Peyer's patch (tissue), 4 donors: ENCODE measurements around the gene ZNF444. TPM values are rescaled to one million over a fixed set of nuclear protein-coding genes. Genes with fewer than 3 reads are reported as not detected.
"Not testable (repeated sequence)": the region's sequence is repeated elsewhere in the genome, so short reads cannot be mapped to it uniquely, and the experiment has no call there.

ENCODE experiments used
- DNase-seq, 3 donors: peaks; one replicate each; pipeline ENCODE4 v3.0.0-alpha.2; 2017 to 2019
- H3K27ac ChIP-seq, 4 donors: fragments of 200-600 bp; sonication (generic); one replicate each; pipeline ENCODE4 v1.5.1; 2016 to 2019
- H3K27me3 ChIP-seq, 2 donors: fragments of 200-600 bp; sonication (generic); one replicate each; pipeline ENCODE4 v1.5.1; 2019
- H3K36me3 ChIP-seq, 3 donors: fragments of 200-600 bp; sonication (generic); one replicate each; pipeline ENCODE4 v1.5.1; 2016 to 2019
- H3K4me1 ChIP-seq, 4 donors: fragments of 200-600 bp; sonication (generic); one replicate each; pipeline ENCODE4 v1.5.1; 2016 to 2019
- H3K4me3 ChIP-seq, 4 donors: fragments of 200-600 bp; sonication (generic); 1 replicate in 3 of 4; 2 replicates in 1 of 4; pipeline ENCODE4 v1.5.1; 2016 to 2019; ENCODE audit warnings: mild to moderate bottlenecking in 1 of 4
- H3K9me3 ChIP-seq, 4 donors: fragments of 200-600 bp; sonication (generic); one replicate each; pipeline ENCODE4 v1.5.1; 2016 to 2019; ENCODE audit warnings: mild to moderate bottlenecking in 1 of 4
- POLR2A ChIP-seq, 2 donors: fragments of 450-650 bp; IDR thresholded peaks; one replicate each; pipeline ENCODE4 v1.5.1; 2017; ENCODE audit warnings: antibody characterized with exemption in 2 of 2, mild to moderate bottlenecking in 2 of 2, moderate library complexity in 2 of 2
- total RNA-seq, 4 donors: library from RNA; depleted of rRNA; stranded (reverse); fragments of >200 nt; gene quantifications; one replicate each; pipeline ENCODE4 v1.1.0, GENCODE V29; 2016
- TF ChIP-seq, protein P1 (sequence below), 6 experiments: fragments of 450-650 bp in 4 of 6; fragments of 200-600 bp in 2 of 6; sonication (generic) in 1 of 6; IDR thresholded peaks; one replicate each; pipeline ENCODE4 v1.5.1; 2017 to 2019; ENCODE audit warnings: antibody characterized with exemption in 6 of 6, mild to moderate bottlenecking in 3 of 6, moderate library complexity in 1 of 6

The ZNF444 gene
- total RNA-seq, 4 donors from 2014 or later: 22.1 to 49.9 (median 33.2) TPM

DNA sequence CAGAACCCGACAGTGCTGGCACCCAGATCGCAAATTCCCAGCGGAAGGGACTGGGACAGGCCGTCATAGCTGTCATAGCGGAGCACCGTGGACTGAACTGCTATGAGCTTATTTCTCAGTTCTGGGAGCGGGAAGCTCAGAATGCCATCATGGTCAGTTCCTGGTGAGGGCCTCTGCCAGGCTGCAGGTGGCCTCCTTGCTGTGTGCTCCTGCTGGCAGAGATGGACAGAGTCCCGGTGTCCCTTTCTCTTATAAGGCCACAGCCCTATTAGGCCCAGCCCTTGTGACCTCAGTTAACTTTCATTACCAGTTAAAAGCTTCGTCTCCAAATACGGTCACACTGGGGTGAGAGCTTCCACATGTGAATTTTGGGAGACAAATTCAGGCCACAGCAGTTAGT lies 4.6 kb downstream of the ZNF444 start:
- no peak for TF ChIP-seq POLR2A (IDR thresholded peaks at IDR 0.05)
- TF ChIP-seq, protein P1, sequence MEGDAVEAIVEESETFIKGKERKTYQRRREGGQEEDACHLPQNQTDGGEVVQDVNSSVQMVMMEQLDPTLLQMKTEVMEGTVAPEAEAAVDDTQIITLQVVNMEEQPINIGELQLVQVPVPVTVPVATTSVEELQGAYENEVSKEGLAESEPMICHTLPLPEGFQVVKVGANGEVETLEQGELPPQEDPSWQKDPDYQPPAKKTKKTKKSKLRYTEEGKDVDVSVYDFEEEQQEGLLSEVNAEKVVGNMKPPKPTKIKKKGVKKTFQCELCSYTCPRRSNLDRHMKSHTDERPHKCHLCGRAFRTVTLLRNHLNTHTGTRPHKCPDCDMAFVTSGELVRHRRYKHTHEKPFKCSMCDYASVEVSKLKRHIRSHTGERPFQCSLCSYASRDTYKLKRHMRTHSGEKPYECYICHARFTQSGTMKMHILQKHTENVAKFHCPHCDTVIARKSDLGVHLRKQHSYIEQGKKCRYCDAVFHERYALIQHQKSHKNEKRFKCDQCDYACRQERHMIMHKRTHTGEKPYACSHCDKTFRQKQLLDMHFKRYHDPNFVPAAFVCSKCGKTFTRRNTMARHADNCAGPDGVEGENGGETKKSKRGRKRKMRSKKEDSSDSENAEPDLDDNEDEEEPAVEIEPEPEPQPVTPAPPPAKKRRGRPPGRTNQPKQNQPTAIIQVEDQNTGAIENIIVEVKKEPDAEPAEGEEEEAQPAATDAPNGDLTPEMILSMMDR (IDR thresholded peaks at IDR 0.05): no peak
- Histone ChIP-seq H3K9me3 (no peaks in the 10 kb centered on the region), H3K27ac (no peak overlapping the region), H3K27me3 (no peaks in the 10 kb centered on the region), H3K4me1 (peaks cover 0 to 17% (median 2%) of the 10 kb centered on the region in 4 donors), H3K36me3 (peaks cover 0 to 24% (median 0%) of the 10 kb centered on the region in 3 donors), H3K4me3 (no peak overlapping the region)
- DNase-seq: no peak

DNA sequence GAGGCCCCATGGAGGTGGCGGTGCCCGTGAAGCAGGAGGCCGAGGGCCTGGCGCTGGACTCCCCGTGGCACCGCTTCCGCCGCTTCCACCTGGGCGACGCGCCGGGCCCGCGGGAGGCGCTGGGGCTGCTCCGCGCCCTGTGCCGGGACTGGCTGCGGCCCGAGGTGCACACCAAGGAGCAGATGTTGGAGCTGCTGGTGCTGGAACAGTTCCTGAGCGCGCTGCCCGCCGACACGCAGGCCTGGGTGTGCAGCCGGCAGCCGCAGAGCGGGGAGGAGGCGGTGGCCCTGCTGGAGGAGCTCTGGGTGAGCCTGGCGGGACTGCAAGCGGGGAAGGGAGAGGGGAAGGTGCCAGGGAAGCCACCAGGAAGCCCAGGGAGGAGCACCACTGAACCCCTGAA lies 5.8 kb downstream of the ZNF444 start:
- Histone ChIP-seq H3K4me3 (no peak overlapping the region), H3K27ac (no peak overlapping the region), H3K9me3 (no peaks in the 10 kb centered on the region), H3K4me1 (peaks cover 0 to 14% (median 0%) of the 10 kb centered on the region in 4 donors), H3K36me3 (peaks cover 0 to 24% (median 0%) of the 10 kb centered on the region in 3 donors), H3K27me3 (no peaks in the 10 kb centered on the region)
- no peak for DNase-seq
- TF ChIP-seq, protein P1 (IDR thresholded peaks at IDR 0.05): no peak
- no peak for TF ChIP-seq POLR2A (IDR thresholded peaks at IDR 0.05)

DNA sequence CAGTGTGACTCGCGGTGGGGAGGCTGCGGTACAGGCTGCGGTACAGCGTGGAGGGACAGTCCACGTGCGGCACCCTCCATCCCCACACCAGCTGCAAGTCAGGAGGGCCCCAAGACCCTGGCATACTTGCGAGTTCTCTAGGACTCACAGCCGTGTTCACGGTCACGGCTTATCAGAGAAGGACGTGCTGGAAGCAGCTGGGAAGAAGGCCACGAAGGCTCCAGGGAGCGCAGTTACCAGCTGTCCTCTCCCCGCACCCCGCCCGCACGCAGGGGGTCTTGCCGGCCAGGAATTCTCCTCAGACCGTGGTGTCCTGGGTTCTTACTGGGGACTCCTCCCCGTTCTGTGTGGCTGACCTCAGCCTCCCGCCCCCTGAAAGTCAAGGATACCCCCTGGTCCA lies 6.2 kb downstream of the ZNF444 start:
- Histone ChIP-seq H3K9me3 (no peaks in the 10 kb centered on the region), H3K27me3 (no peaks in the 10 kb centered on the region), H3K4me1 (peaks cover 0 to 11% (median 0%) of the 10 kb centered on the region in 4 donors), H3K36me3 (peaks cover 0 to 24% (median 0%) of the 10 kb centered on the region in 3 donors), H3K27ac (no peak overlapping the region), H3K4me3 (no peak overlapping the region)
- no peak for DNase-seq
- no peak for TF ChIP-seq POLR2A (IDR thresholded peaks at IDR 0.05)
- TF ChIP-seq, protein P1 (IDR thresholded peaks at IDR 0.05): no peak

DNA sequence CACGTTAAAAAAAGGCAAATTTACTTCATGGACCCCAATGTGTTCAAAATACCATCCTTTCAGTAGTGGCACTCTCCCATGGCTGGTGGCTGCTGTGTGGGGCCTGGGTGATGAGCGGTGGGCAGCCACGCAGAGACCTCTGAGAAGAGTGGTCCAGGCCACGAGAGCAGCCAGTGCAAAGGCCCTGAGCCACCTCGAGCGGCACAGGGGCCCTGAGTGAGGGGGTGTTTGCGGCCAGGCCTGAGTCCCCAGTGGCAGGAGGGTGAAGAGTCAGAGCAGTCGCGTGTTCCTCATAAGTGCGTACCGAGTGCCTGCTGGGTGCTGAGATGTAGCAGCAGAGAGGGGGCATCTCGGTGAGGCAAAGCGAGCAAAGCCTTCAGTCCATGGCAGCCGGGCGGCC lies 7.0 kb downstream of the ZNF444 start:
- no peak overlapping the region for H3K27ac ChIP-seq
- peaks cover 0 to 24% (median 0%) of the 10 kb centered on the region in 3 donors for H3K36me3 ChIP-seq
- TF ChIP-seq, protein P1 (IDR thresholded peaks at IDR 0.05): no peak
- no peak for TF ChIP-seq POLR2A (IDR thresholded peaks at IDR 0.05)
- no peaks in the 10 kb centered on the region for H3K9me3 ChIP-seq
- H3K27me3 ChIP-seq: no peaks in the 10 kb centered on the region
- DNase-seq: no peak
- peaks cover 0 to 3% (median 0%) of the 10 kb centered on the region in 4 donors for H3K4me1 ChIP-seq
- no peak overlapping the region for H3K4me3 ChIP-seq

DNA sequence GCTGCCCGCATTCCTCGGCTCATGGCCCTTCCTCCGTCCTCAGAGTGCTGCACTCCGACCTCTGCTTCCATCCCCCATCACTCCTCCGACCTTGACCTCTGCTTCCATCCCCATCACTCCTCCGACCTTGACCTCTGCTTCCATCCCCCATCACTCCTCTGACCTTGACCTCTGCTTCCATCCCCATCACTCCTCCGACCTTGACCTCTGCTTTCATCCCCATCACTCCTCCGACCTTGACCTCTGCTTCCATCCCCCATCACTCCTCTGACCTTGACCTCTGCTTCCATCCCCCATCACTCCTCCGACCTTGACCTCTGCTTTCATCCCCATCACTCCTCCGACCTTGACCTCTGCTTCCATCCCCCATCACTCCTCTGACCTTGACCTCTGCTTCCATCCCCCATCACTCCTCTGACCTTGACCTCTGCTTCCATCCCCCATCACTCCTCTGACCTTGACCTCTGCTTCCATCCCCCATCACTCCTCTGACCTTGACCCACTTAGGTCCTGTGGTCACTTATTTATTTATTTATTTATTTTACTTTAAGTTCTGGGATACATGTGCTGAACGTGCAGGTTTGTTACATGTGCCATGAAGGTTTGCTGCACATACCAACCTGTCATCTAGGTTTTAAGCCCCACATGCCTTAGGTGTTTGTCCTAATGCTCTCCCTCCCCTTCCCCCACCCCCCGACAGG lies 8.0 kb downstream of the ZNF444 start:
- not testable (repeated sequence) for DNase-seq, H3K4me1 ChIP-seq, H3K4me3 ChIP-seq, H3K9me3 ChIP-seq, H3K27me3 ChIP-seq, H3K27ac ChIP-seq
- H3K36me3 ChIP-seq: peaks cover 0 to 24% (median 0%) of the 10 kb centered on the region in 3 donors

DNA sequence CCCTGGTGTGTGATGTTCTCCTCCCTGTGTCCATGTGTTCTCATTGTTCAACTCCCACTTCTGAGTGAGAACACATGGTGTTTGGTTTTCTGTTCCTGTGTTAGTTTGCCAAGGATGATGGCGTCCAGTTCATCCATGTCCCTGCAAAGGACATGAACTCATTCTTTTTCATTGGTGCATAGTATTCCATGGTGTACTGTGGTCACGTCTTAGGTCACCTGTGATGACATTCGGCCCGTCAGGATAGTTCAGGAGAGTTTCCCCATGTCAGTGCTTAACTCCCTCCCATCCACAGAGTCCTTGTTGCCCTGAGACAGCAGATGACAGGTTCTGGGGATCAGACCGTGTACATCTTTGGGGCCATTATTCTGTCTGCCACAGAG lies 8.6 kb downstream of the ZNF444 start:
- Histone ChIP-seq H3K9me3 (no peaks in the 10 kb centered on the region), H3K27me3 (no peaks in the 10 kb centered on the region), H3K4me3 (no peak overlapping the region), H3K36me3 (peaks cover 0 to 24% (median 0%) of the 10 kb centered on the region in 3 donors), H3K4me1 (no peaks in the 10 kb centered on the region), H3K27ac (no peak overlapping the region)
- TF ChIP-seq, protein P1 (IDR thresholded peaks at IDR 0.05): no peak
- TF ChIP-seq POLR2A (IDR thresholded peaks at IDR 0.05): no peak
- DNase-seq: no peak
